SK-N-MC (cell line): Measurements from ENCODE around the gene STK39.

Experiments used
- DNase-seq: peaks from one replicate; pipeline ENCODE4 v3.0.0-alpha.2; 2011; ENCODE audit warnings: low read depth, low spot score
- H3K27ac ChIP-seq: fragments of 200-600 bp; sonication (generic); 2 replicates; pipeline ENCODE4 v1.5.1; 2016; ENCODE audit warnings: mixed run types
- H3K36me3 ChIP-seq: fragments of 200-600 bp; sonication (generic); 2 replicates; pipeline ENCODE4 v1.6.1; 2017; ENCODE audit warnings: antibody characterized with exemption, low read length, mixed read lengths; ENCODE audit not compliant: insufficient read depth
- H3K4me3 ChIP-seq: fragments of 200-600 bp; sonication (generic); 2 replicates; pipeline ENCODE4 v1.5.1; 2016
- H3K9ac ChIP-seq: fragments of 200-600 bp; sonication (generic); 2 replicates; pipeline ENCODE4 v1.8.0; 2017; ENCODE audit warnings: mixed run types, mixed read lengths; ENCODE audit not compliant: insufficient read length
- H3K9me3 ChIP-seq: fragments of 200-600 bp; sonication (generic); 2 replicates; pipeline ENCODE4 v1.6.1; 2017; ENCODE audit warnings: low read depth, mild to moderate bottlenecking, antibody characterized with exemption, low read length, moderate library complexity, mixed read lengths
- EZH2 ChIP-seq: fragments of 200-600 bp; sonication (generic); IDR thresholded peaks from one replicate; pipeline ENCODE4 v1.6.1; 2017; ENCODE audit warnings: antibody characterized with exemption
- FOXP2 ChIP-seq: optimal IDR thresholded peaks from 2 replicates; pipeline ENCODE3; 2011; ENCODE audit warnings: mild to moderate bottlenecking, moderate library complexity; ENCODE audit not compliant: insufficient read depth; ENCODE audit errors: extremely low read length, control extremely low read depth
- POLR2AphosphoS5 ChIP-seq: IDR thresholded peaks from 2 replicates; pipeline ENCODE4 v1.6.1; 2012; ENCODE audit warnings: mild to moderate bottlenecking, low read depth, low read length, borderline replicate concordance

STK39 gene

GRCh38 chr2:168059758-168060157 is 187.6 kb downstream of the STK39 start:
- no peak overlapping the region for H3K9ac ChIP-seq

GRCh38 chr2:168058675-168059074 is 188.7 kb downstream of the STK39 start:
- no peak for DNase-seq
- Histone ChIP-seq H3K4me3 (no peak overlapping the region), H3K36me3 (0 out of 2 replicates have a peak, but pooled peaks cover 4% of the 10 kb centered on the region), H3K9ac (no peak overlapping the region), H3K9me3 (no peaks in the 10 kb centered on the region), H3K27ac (no peak overlapping the region)
- TF ChIP-seq POLR2AphosphoS5 (no peak), EZH2 (no peak), FOXP2 (no peak)

More at GRCh38 chr2:168059758-168060157, 187.6 kb downstream of the STK39 start:
- Histone ChIP-seq H3K27ac (no peak overlapping the region), H3K36me3 (0 out of 2 replicates have a peak, but pooled peaks cover 4% of the 10 kb centered on the region), H3K9me3 (no peaks in the 10 kb centered on the region), H3K4me3 (no peak overlapping the region)
- TF ChIP-seq POLR2AphosphoS5 (no peak), FOXP2 (no peak), EZH2 (no peak)
- DNase-seq, result no peak

- no peak for DNase-seq
- Histone ChIP-seq H3K36me3 (0 out of 2 replicates have a peak, but pooled peaks cover 4% of the 10 kb centered on the region), H3K4me3 (no peak overlapping the region), H3K9me3 (no peaks in the 10 kb centered on the region), H3K9ac (no peak overlapping the region), H3K27ac (no peak overlapping the region)
- TF ChIP-seq EZH2, result no peak
- TF ChIP-seq POLR2AphosphoS5, result no peak
- no peak for TF ChIP-seq FOXP2
Measured at GRCh38 chr2:168056242-168056787, 191.1 kb downstream of the STK39 start.

GRCh38 chr2:168054657-168055056 is 192.7 kb downstream of the STK39 start:
- Histone ChIP-seq H3K36me3 (no peaks in the 10 kb centered on the region), H3K9ac (no peak overlapping the region), H3K4me3 (no peak overlapping the region), H3K27ac (no peak overlapping the region), H3K9me3 (no peaks in the 10 kb centered on the region)
- no peak for DNase-seq
- no peak for TF ChIP-seq POLR2AphosphoS5
- no peak for TF ChIP-seq EZH2
- no peak for TF ChIP-seq FOXP2

- H3K27ac ChIP-seq, result no peak overlapping the region
- H3K9ac ChIP-seq, result no peak overlapping the region
- no peak for DNase-seq
- no peaks in the 10 kb centered on the region for H3K9me3 ChIP-seq
- no peak for TF ChIP-seq EZH2
- TF ChIP-seq POLR2AphosphoS5, result no peak
- no peak for TF ChIP-seq FOXP2
- H3K4me3 ChIP-seq, result no peak overlapping the region
- H3K36me3 ChIP-seq, result no peaks in the 10 kb centered on the region
Measured at GRCh38 chr2:168053676-168054075, 193.7 kb downstream of the STK39 start.

- Histone ChIP-seq H3K9me3 (no peaks in the 10 kb centered on the region), H3K4me3 (no peak overlapping the region), H3K27ac (no peak overlapping the region), H3K36me3 (no peaks in the 10 kb centered on the region), H3K9ac (no peak overlapping the region)
- DNase-seq, result no peak
- no peak for TF ChIP-seq FOXP2
- TF ChIP-seq EZH2, result no peak
- TF ChIP-seq POLR2AphosphoS5, result no peak
Measured at GRCh38 chr2:168052773-168053172, 194.6 kb downstream of the STK39 start.

GRCh38 chr2:168050377-168050776 is 197.0 kb downstream of the STK39 start:
- TF ChIP-seq POLR2AphosphoS5 (no peak), FOXP2 (no peak), EZH2 (no peak)
- no peak for DNase-seq
- H3K9me3 ChIP-seq, result no peaks in the 10 kb centered on the region
- no peak overlapping the region for H3K4me3 ChIP-seq
- no peaks in the 10 kb centered on the region for H3K36me3 ChIP-seq
- no peak overlapping the region for H3K9ac ChIP-seq
- H3K27ac ChIP-seq, result no peak overlapping the region

- no peaks in the 10 kb centered on the region for H3K9me3 ChIP-seq
- H3K36me3 ChIP-seq, result no peaks in the 10 kb centered on the region
- TF ChIP-seq EZH2 (no peak), POLR2AphosphoS5 (no peak), FOXP2 (no peak)
- no peak overlapping the region for H3K9ac ChIP-seq
- no peak overlapping the region for H3K4me3 ChIP-seq
- no peak overlapping the region for H3K27ac ChIP-seq
- DNase-seq, result no peak
Measured at GRCh38 chr2:168049609-168050008, 197.8 kb downstream of the STK39 start.
